Panc1 (cell line): ENCODE results near the gene MED14.

Experiments
- CTCF ChIP-seq: fragments of 450-650 bp; IDR thresholded peaks from 2 replicates; pipeline ENCODE4 v1.5.1; 2017; ENCODE audit warnings: mild to moderate bottlenecking
- REST ChIP-seq, 2 experiments: IDR thresholded peaks; 2 replicates each; pipeline ENCODE4 v1.6.1; 2011 to 2012; ENCODE audit warnings: low read depth in 2 of 2, control low read depth in 1 of 2, low read length in 1 of 2, mild to moderate bottlenecking in 1 of 2, moderate library complexity in 1 of 2; ENCODE audit not compliant: insufficient read depth in 1 of 2
- SIN3A ChIP-seq: IDR thresholded peaks from 2 replicates; pipeline ENCODE4 v1.6.1; 2012; ENCODE audit warnings: low read depth, mild to moderate bottlenecking, low read length, moderate library complexity, borderline replicate concordance; ENCODE audit not compliant: insufficient read depth

GRCh38 chrX:40625294-40625693 lies 110.0 kb downstream of the MED14 start:
- TF ChIP-seq CTCF = no peak
- no peak for TF ChIP-seq SIN3A
- TF ChIP-seq REST (IDR thresholded peaks at IDR 0.05; ENCODE audit: insufficient read depth in 1 of 2, low read depth in 2 of 2, low read length in 1 of 2) = no peak
